BJ (cell line): ENCODE data around the gene DKKL1. TPM values are rescaled to one million over a fixed set of nuclear protein-coding genes. Genes with fewer than 3 reads are reported as not detected.

ENCODE experiments used
- CTCF ChIA-PET: fragments of 350-600 bp; formaldehyde crosslinking; extraction: SDS; loops from one replicate; lab custom pipeline; 2021; ENCODE audit warnings: antibody characterized with exemption, inconsistent platforms; lab: Yijun Ruan, JAX
- POLR2A ChIA-PET: fragments of 300-600 bp; sonication (Branson Sonifier 250); formaldehyde crosslinking; extraction: SDS; loops from one replicate; lab custom pipeline; 2021; ENCODE audit warnings: antibody characterized with exemption; lab: Charles Lee
- DNase-seq: peaks from one replicate; pipeline ENCODE4 v3.0.0-alpha.2; 2011; ENCODE audit warnings: low read depth
- H3K27me3 ChIP-seq: 2 replicates; pipeline ENCODE4 v1.6.0; 2011; ENCODE audit warnings: low read length; ENCODE audit not compliant: control insufficient read depth, insufficient read depth
- H3K36me3 ChIP-seq: 2 replicates; pipeline ENCODE4 v1.5.1; 2011; ENCODE audit warnings: low read length; ENCODE audit not compliant: control insufficient read depth, insufficient read depth
- H3K4me3 ChIP-seq: 2 replicates; pipeline ENCODE4 v1.5.1; 2011; ENCODE audit warnings: low read depth, mild to moderate bottlenecking, control low read depth, low read length
- CTCF ChIP-seq: IDR thresholded peaks from 2 replicates; pipeline ENCODE4 v1.5.1; 2011; ENCODE audit warnings: low read depth, mild to moderate bottlenecking, control low read depth, inconsistent platforms, low read length, moderate library complexity; ENCODE audit not compliant: insufficient read depth
- polyA plus RNA-seq: library from polyadenylated mRNA; depleted of rRNA; stranded (reverse); fragments of >200 nt; gene quantifications from 2 replicates; pipeline ENCODE4 v1.2.3, GENCODE V29; 2011

Gene DKKL1
- polyA plus RNA-seq, 1 experiment, result 0.10 TPM

GRCh38 chr19:49391581-49392399, 28.1 kb downstream of the DKKL1 start:
- DNase-seq, result no peak
- Histone ChIP-seq H3K4me3 (no peak overlapping the region), H3K27me3 (peaks cover 6% of the 10 kb centered on the region), H3K36me3 (no peaks in the 10 kb centered on the region)
- peak; percentile 89 for TF ChIP-seq CTCF
- ChIA-PET CTCF (interaction anchor here (0.7 to 3.7 kb wide), 21 partner anchors 8 to 166 kb away, joined by 3 to 18 read pairs (median 5); partner anchors contain the start of genes GFY, SLC17A7 and TEAD2), POLR2A (no interaction called here)

GRCh38 chr19:49393881-49394280, 30.2 kb downstream of the DKKL1 start:
- no peaks in the 10 kb centered on the region for H3K36me3 ChIP-seq
- TF ChIP-seq CTCF, result no peak
- POLR2A ChIA-PET, result no interaction called here
- no peak for DNase-seq
- H3K27me3 ChIP-seq, result peaks cover 10% of the 10 kb centered on the region
- H3K4me3 ChIP-seq, result no peak overlapping the region
- CTCF ChIA-PET, result interaction anchor here (1.0 to 2.0 kb wide), 3 partner anchors 12 to 51 kb away, joined by 4 to 6 read pairs (median 5); no protein-coding TSS in a partner anchor

- TF ChIP-seq CTCF, result no peak
- Histone ChIP-seq H3K27me3 (peaks cover 12% of the 10 kb centered on the region), H3K36me3 (no peaks in the 10 kb centered on the region), H3K4me3 (no peak overlapping the region)
- ChIA-PET POLR2A (no interaction called here), CTCF (interaction anchor here (0.6 to 1.5 kb wide), 3 partner anchors 78 to 170 kb away, joined by 3 read pairs; no protein-coding TSS in a partner anchor)
- no peak for DNase-seq
These were observed 32.1 kb downstream of the DKKL1 start for GRCh38 chr19:49395581-49396407.

- TF ChIP-seq CTCF, result no peak
- Histone ChIP-seq H3K36me3 (no peaks in the 10 kb centered on the region), H3K27me3 (peaks cover 14% of the 10 kb centered on the region), H3K4me3 (no peak overlapping the region)
- ChIA-PET POLR2A (no interaction called here), CTCF (no interaction called here)
- no peak for DNase-seq
These were observed 33.2 kb downstream of the DKKL1 start for GRCh38 chr19:49396738-49397505.
